Hepatocyte (in vitro differentiated cells): Measurements from ENCODE around the gene CYP26A1. TPM values are rescaled to one million over a fixed set of nuclear protein-coding genes. Genes with fewer than 3 reads are reported as not detected.

ENCODE experiments used
- DNase-seq: peaks from one replicate; pipeline ENCODE4 v3.0.0-alpha.2; 2016; ENCODE audit warnings: low spot score
- H2AFZ ChIP-seq: fragments of 200-600 bp; sonication (generic); 2 replicates; pipeline ENCODE4 v1.6.0; 2016; ENCODE audit warnings: antibody characterized with exemption, mild to moderate bottlenecking
- H3K27ac ChIP-seq: fragments of 200-600 bp; sonication (generic); 2 replicates; pipeline ENCODE4 v1.5.1; 2016; ENCODE audit warnings: mild to moderate bottlenecking
- H3K27me3 ChIP-seq: fragments of 200-600 bp; sonication (generic); 2 replicates; pipeline ENCODE4 v1.6.1; 2016
- H3K36me3 ChIP-seq: fragments of 200-600 bp; sonication (generic); replicated peaks from 2 replicates; pipeline ENCODE4 v1.5.1; 2016; ENCODE audit warnings: low read depth; ENCODE audit not compliant: insufficient read depth
- H3K4me1 ChIP-seq: fragments of 200-600 bp; sonication (generic); 2 replicates; pipeline ENCODE4 v1.5.1; 2016; ENCODE audit warnings: mild to moderate bottlenecking, moderate library complexity; ENCODE audit not compliant: insufficient read depth
- H3K4me2 ChIP-seq: fragments of 200-600 bp; sonication (generic); 2 replicates; pipeline ENCODE4 v1.6.0; 2016
- H3K4me3 ChIP-seq: fragments of 200-600 bp; sonication (generic); 2 replicates; pipeline ENCODE4 v1.5.1; 2016; ENCODE audit warnings: mild to moderate bottlenecking
- H3K79me2 ChIP-seq: fragments of 200-600 bp; sonication (generic); 2 replicates; pipeline ENCODE4 v1.6.0; 2017; ENCODE audit warnings: mild to moderate bottlenecking
- H3K9me2 ChIP-seq: fragments of 200-600 bp; sonication (generic); replicated peaks from 2 replicates; pipeline ENCODE4 v1.6.0; 2017; ENCODE audit warnings: mild to moderate bottlenecking; ENCODE audit not compliant: insufficient read depth
- H3K9me3 ChIP-seq: fragments of 200-600 bp; sonication (generic); 2 replicates; pipeline ENCODE4 v1.5.1; 2016; ENCODE audit warnings: low read depth, mild to moderate bottlenecking
- H4K20me1 ChIP-seq: fragments of 200-600 bp; sonication (generic); 2 replicates; pipeline ENCODE4 v1.6.0; 2016; ENCODE audit warnings: mild to moderate bottlenecking; ENCODE audit not compliant: insufficient read depth, poor library complexity, severe bottlenecking
- CTCF ChIP-seq: fragments of 200-600 bp; sonication (generic); IDR thresholded peaks from 2 replicates; pipeline ENCODE4 v1.5.1; 2016; ENCODE audit warnings: antibody characterized with exemption, mild to moderate bottlenecking; ENCODE audit not compliant: poor library complexity
- EZH2 ChIP-seq: fragments of 200-600 bp; sonication (generic); IDR thresholded peaks from 2 replicates; pipeline ENCODE4 v1.6.1; 2016; ENCODE audit warnings: antibody characterized with exemption, mild to moderate bottlenecking, borderline replicate concordance
- EZH2phosphoT487 ChIP-seq: fragments of 200-600 bp; sonication (generic); IDR thresholded peaks from one replicate; pipeline ENCODE4 v1.6.1; 2018; ENCODE audit warnings: antibody characterized with exemption, mild to moderate bottlenecking, low read depth, moderate library complexity; ENCODE audit not compliant: unreplicated experiment, severe bottlenecking
- WGBS: methylation state at CpG from one replicate; pipeline ENCODE4 v1.1.6; 2016; ENCODE audit warnings: low lambda C conversion rate; ENCODE audit errors: missing lambda C conversion rate; 5-methylcytosine and 5-hydroxymethylcytosine counted together
- polyA plus RNA-seq: library from polyadenylated mRNA; unstranded; fragments of >200 nt; fragmentation: Nextera tagmentation; extraction: Ambion mirVana; gene quantifications from 2 replicates; pipeline ENCODE4 v1.2.1, GENCODE V29; 2016
- total RNA-seq: library from RNA; depleted of rRNA; stranded (reverse); fragments of >200 nt; gene quantifications from 2 replicates; pipeline ENCODE4 v1.2.3, GENCODE V29; 2014

CYP26A1 gene
- total and polyA plus RNA-seq, 2 experiments from 2014 or later, result 0.69 to 0.80 TPM

DNA sequence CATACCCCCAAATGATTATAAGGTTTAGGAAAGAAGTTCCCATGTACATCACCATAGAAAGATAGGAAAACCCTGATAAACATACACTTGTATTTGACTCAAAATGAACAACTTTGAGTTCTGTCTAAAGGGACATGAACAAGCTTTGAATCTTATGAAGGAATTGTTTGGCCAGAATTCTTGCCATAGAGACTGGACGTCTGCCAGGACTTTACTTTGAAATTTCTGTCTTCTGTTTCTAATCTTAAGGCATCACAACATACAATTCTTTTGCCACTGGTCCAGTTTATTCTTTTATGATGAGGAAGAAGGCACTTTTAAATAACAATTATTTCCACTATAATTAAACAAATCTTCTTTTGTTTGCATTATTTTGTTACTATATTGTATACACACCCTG, 39.3 kb upstream of the CYP26A1 start:
- no peak for DNase-seq
- no peaks in the 10 kb centered on the region for H3K27me3 ChIP-seq
- H3K4me3 ChIP-seq, result no peak overlapping the region
- H3K36me3 ChIP-seq, result no peaks in the 10 kb centered on the region
- peaks cover 4% of the 10 kb centered on the region for H3K4me1 ChIP-seq
- H4K20me1 ChIP-seq, result no peaks in the 10 kb centered on the region
- no peak overlapping the region for H3K4me2 ChIP-seq
- TF ChIP-seq EZH2phosphoT487 (no peak), CTCF (no peak), EZH2 (no peak)
- no peak overlapping the region for H2AFZ ChIP-seq
- no peak overlapping the region for H3K27ac ChIP-seq
- WGBS, result 69% methylated on average over 1 of the region's 1 CpG
- H3K79me2 ChIP-seq, result no peaks in the 10 kb centered on the region
- no peaks in the 10 kb centered on the region for H3K9me2 ChIP-seq
- no peaks in the 10 kb centered on the region for H3K9me3 ChIP-seq

- Histone ChIP-seq H3K9me3 (no peaks in the 10 kb centered on the region), H3K4me1 (peaks cover 4% of the 10 kb centered on the region), H3K27me3 (no peaks in the 10 kb centered on the region), H3K79me2 (no peaks in the 10 kb centered on the region), H3K27ac (no peak overlapping the region), H3K4me2 (no peak overlapping the region), H3K4me3 (no peak overlapping the region), H3K36me3 (no peaks in the 10 kb centered on the region), H2AFZ (no peak overlapping the region), H3K9me2 (no peaks in the 10 kb centered on the region), H4K20me1 (no peaks in the 10 kb centered on the region)
- no peak for TF ChIP-seq EZH2phosphoT487
- TF ChIP-seq CTCF, result no peak
- TF ChIP-seq EZH2, result no peak
- 88% methylated on average over 1 of the region's 1 CpG for WGBS
- DNase-seq, result no peak
These were observed 34.6 kb upstream of the CYP26A1 start for GRCh38 chr10:93039110-93039509.

- WGBS, result 23% methylated on average over 3 of the region's 3 CpGs
- no peaks in the 10 kb centered on the region for H4K20me1 ChIP-seq
- DNase-seq, result peak; percentile 17
These were observed 34.0 kb upstream of the CYP26A1 start for GRCh38 chr10:93039721-93040120.

More at GRCh38 chr10:93039721-93040120, 34.0 kb upstream of the CYP26A1 start:
- Histone ChIP-seq H3K79me2 (no peaks in the 10 kb centered on the region), H3K9me3 (no peaks in the 10 kb centered on the region), H3K27me3 (no peaks in the 10 kb centered on the region), H3K27ac (no peak overlapping the region), H3K4me2 (no peak overlapping the region), H3K36me3 (no peaks in the 10 kb centered on the region), H3K4me1 (peaks cover 2% of the 10 kb centered on the region), H3K4me3 (no peak overlapping the region), H3K9me2 (no peaks in the 10 kb centered on the region), H2AFZ (no peak overlapping the region)
- TF ChIP-seq EZH2 (no peak), CTCF (peak; percentile 40)
